SK-MEL-5 (cell line): ENCODE results near the gene MED16. TPM values are rescaled to one million over a fixed set of nuclear protein-coding genes. Genes with fewer than 3 reads are reported as not detected.
"Not testable (repeated sequence)": the region's sequence is repeated elsewhere in the genome, so short reads cannot be mapped to it uniquely, and the experiment has no call there.

Experiments used
- DNase-seq: peaks from one replicate; pipeline ENCODE4 v3.0.0-alpha.2; 2016; ENCODE audit warnings: low read depth, low spot score
- in situ Hi-C: cut with HindIII; loops from 2 replicates; pipeline ENCODE4 v1.10.0; 2016; ENCODE audit warnings: low sequenced_read_pairs, high pct_unique_total_duplicates, low pct_unique_long_range_greater_than_20kb
- total RNA-seq: library from RNA; depleted of rRNA; stranded (reverse); fragments of >200 nt; shearing (Covaris generic); gene quantifications from 2 replicates; pipeline ENCODE4 v1.2.3, GENCODE V29; 2014

The MED16 gene
- total RNA-seq, 1 experiment from 2014 or later, result 3.9 TPM

DNA sequence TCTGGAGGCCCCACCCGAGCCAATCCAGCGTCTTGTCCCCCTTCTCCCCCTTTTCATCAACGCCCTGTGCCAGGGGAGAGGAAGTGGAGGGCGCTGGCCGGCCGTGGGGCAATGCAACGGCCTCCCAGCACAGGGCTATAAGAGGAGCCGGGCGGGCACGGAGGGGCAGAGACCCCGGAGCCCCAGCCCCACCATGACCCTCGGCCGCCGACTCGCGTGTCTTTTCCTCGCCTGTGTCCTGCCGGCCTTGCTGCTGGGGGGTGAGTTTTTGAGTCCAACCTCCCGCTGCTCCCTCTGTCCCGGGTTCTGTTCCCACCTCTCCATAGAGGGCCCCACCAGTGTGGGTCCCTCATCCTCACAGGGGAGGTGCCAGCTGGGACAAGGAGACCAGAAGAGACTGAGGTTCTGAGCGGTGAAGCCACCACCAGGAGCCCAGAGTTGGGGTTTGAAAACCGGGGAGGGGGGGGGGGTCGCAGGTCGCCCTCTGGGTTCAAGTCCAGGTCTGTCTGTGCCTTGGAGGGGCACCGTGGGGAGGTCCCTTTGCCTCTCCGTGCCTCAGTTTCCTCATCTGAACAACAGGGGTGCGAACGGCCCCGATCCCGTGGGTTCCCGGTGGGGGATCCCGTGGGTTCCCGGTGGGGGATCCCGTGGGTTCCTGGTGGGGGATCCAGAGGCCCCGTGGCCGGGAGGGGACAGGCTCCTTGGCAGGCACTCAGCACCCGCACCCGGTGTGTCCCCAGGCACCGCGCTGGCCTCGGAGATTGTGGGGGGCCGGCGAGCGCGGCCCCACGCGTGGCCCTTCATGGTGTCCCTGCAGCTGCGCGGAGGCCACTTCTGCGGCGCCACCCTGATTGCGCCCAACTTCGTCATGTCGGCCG lies 40.6 kb downstream of the MED16 start, which contains the start of gene ELANE:
Gene ELANE, plus strand, starts transcription at position 168 of the 878 bp plus-strand sequence. Its CDS starts 26 bp downstream, at position 194.
- no peak for DNase-seq
- in situ Hi-C loops, result no loop called here

DNA sequence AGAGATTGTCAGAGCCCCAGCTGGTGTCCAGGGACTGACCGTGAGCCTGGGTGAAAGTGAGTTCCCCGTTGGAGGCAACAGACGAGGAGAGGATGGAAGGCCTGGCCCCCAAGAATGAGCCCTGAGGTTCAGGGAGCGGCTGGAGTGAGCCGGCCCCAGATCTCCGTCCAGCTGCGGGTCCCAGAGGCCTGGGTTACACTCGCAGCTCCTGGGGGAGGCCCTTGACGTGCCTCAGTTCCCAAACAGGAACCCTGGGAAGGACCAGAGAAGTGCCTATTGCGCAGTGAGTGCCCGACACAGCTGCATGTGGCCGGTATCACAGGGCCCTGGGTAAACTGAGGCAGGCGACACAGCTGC lies 42.0 kb downstream of the MED16 start:
- in situ Hi-C loops, result no loop called here

DNA sequence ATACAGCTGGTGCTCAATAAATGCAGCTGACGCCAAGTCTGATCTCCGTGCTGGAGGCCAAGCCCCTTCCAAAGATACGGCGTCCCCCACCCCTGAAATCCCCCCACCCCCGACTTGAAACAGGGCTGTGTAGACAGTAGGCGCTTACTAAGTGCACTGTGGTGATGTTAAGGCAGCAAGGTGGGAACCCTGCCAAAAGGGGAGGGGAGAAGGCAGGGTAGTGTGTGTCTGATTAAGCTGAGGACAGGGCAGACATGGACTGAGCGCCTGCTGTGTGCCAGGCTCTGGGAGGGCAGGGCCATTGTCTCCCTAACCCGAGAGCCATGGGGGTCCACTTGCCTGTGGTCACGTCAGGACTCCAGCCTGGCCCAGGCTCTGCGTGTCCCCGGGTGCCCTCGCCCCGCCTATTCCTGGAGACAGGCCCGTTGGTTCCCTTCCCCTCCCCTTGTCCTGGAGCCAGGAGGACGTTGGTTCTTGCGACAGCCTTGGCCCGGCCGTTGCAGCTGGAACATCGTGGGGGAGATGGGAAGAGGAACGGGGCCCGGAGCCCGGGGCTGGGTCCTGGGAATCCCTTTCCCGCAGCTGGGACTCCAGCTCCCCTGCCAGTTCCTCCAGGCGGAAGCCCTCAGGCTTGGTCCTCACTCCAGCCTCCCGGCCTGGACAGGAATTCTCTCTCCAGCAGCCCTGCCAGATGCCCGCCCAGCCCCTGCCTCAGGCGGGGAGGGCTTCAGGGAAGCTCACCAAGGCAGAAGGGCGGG lies 42.6 kb downstream of the MED16 start:
- DNase-seq, result no peak
- in situ Hi-C loops, result no loop called here

More for the DNA sequence above, 42.0 kb downstream of the MED16 start:
- no peak for DNase-seq

DNA sequence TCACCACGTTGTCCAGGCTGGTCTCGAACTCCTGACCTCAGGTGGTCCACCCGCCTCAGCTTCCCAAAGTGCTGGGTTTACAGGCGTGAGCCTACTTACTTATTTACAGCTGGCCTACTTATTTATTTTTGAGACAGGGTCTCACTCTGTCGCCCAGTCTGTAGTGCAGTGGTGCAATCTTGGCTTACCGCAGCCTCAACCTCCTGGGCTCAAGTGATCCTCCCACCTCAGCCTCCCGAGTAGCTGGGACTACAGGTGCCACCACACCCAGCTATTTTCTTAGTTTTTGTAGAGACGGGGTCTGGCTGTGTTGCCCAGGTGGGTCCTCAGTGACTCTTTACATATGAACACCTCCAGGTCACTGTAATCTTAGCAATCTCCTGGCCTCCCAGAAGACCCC lies 43.8 kb downstream of the MED16 start:
- DNase-seq, in situ Hi-C loops: not testable (repeated sequence)

DNA sequence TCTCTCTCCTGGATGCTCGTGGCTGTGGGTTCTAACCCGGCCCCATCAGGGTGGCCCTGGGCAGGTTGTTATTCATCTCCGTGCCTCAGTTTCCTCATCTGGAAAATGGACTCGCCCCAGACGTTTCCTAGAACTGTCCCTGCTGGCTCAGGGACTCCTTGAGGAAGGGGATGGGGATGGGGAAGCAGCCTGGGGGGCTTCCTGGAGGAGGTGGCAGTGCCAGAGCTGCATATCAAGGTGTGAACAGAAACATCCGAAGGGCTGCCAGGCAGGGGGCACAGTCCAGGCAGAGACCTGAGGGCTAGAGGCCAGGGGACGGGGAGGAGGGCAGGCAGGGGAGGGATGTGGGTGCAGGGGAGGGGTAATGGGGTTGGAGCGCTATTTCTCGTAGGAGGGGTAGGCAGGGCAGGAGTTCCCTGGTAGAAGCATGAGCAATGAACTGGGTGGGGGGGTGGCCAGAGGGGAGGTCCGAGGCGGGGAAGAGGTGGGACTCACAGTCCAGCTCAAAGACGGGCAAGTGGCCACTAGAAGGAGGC lies 44.5 kb downstream of the MED16 start:
- DNase-seq, result no peak
- in situ Hi-C loops, result no loop called here

DNA sequence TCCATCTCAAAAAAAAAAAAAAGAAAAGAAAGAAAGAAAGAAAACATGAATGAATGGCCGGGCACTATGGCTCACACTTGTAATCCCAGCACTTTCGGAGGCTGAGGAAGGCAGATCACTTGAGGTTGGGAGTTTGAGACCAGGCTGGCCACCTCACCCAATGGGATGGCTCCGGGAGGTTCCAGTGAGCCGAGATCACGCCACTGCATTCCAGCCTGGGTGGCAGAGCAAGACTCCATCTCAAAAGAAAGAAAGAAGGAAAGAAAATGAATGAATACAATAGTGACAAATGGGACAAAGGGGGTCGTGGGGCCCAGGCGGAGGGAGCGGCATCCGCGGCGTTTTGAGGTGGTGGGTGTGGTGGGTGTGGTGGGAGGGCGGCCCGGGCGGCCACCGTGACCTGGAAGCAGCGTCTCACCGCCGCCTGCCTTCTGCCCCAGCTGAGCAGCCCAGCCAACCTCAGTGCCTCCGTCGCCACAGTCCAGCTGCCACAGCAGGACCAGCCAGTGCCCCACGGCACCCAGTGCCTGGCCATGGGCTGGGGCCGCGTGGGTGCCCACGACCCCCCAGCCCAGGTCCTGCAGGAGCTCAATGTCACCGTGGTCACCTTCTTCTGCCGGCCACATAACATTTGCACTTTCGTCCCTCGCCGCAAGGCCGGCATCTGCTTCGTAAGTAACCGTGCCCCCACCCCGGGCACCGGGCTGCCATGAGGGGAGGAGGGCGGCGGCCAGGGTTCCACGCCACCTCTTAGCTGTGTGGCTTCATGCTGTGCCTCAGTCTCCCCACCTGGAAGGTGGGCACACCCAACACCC lies 47.1 kb downstream of the MED16 start:
- no peak for DNase-seq
- in situ Hi-C loops, result no loop called here

DNA sequence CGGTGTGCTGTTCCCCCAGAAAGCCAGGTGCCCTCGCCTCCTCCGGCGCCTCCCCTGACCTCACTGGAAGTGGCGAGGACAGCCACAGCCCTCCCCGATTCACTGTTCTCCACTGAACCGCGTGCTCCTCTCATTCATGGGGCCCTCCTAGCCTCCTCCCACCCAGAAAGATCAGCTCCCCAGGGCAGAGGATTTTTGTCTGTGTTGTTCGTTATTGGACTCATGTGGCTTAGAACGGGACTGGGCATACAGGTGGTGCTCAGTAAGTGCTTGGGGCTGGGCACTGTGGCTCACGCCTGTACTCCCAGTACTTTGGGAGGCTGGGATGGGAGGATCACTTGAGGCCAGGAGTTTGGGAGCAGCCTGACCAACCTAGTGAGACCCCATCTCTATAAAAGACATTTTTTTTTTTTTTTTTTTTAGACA lies 48.4 kb downstream of the MED16 start:
- DNase-seq, result no peak
- in situ Hi-C loops, result no loop called here

DNA sequence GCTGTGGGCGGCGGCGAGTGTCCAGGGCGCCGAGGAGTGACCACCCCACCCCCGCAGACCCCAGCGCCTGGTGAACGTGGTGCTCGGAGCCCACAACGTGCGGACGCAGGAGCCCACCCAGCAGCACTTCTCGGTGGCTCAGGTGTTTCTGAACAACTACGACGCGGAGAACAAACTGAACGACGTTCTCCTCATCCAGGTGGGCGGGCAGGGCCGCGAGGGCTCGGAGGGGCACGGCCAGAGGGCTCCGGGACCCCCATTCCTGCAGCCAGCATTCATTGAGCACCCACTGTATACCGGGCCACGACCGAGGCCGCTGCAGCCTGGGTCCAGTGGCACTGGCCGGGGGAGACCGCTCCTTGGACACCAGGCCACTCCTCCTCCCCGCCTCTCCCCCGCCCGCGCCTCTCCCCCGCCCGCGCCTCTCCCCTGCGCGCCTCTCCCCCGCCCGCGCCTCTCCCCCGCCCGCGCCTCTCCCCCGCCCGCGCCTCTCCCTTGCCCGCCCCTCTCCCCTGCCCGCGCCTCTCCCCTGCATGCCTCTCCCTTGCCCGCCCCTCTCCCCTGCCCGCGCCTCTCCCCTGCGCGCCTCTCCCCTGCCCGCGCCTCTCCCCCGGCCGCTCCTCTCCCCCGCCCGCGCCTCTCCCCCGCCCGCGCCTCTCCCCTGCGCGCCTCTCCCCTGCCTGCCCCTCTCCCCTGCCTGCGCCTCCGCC lies 49.0 kb downstream of the MED16 start:
- in situ Hi-C loops, result no loop called here
- no peak for DNase-seq

DNA sequence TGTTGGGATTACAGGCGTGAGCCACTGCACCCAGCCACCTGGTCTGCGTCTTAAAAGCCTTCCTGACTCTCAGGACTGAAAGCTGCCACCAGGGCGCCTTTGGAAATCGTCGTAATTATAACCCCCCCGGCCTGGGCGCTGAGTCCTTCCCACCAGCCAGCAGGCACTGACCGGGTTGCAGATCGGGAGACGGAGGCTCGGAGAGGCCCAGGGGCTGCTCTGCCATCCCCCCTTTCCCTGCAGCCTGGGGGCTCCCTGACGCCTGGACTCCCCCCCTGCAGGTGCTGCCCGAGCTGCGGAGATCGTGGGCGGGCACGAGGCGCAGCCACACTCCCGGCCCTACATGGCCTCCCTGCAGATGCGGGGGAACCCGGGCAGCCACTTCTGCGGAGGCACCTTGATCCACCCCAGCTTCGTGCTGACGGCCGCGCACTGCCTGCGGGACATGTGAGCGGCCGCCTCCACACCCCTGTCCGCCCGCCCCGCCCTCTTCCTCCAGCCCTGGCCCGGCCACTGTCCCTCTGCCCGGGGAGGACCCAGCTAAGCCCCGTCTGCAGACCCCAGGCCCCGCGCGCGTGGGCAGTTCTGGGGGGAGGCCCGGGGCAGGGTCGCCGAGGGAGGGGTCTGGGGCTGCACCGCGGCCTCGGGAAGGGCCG lies 49.7 kb downstream of the MED16 start:
- DNase-seq, result no peak
- in situ Hi-C loops, result no loop called here

DNA sequence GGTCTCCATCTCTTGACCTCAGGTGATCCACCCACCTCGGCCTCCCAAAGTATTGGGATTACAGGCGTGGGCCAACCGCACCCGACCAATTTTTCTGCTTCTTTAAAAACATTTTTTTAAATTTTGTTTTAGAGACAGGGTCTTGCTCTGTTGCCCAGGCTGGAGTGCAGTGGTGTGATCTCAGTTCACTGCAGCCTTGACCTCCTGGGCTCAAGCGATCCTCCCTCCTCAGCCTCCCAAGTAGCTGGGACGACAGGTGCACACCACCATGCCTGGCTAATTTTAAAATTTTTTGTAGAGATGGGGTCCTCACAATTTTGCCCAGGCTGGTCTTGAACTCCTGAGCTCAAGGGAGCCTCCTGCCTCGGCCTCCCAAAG lies 50.2 kb downstream of the MED16 start:
- DNase-seq, in situ Hi-C loops: not testable (repeated sequence)

DNA sequence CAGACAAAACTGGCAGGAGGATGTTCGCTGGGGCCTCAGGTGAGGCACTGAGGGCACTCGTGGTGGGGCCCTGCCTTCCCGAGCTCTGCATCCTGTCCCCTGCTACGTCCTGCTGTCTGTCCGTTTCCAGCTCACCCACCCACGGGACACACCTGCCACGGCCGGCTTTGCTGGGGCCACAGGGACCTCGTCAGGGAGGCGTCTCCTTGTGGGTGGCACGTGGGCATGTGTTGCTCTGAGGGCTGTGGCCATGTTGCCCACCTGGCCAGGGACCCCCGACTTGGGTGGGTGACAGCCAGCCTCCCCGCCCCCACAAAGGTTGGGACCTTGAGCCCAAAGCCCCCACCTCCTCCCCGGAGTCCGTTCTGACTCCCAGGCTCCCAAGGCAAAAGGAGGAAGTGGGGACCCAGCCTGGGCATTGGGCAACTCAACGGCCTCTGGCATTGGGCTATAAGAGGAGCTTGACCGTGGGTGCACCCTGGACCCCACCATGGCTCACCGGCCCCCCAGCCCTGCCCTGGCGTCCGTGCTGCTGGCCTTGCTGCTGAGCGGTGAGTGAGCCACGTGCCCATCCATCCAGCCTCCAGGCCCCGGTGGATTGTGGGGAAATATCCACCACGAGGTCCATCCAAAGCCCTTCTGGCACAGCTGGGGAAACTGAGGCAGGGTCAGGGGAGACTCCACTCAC lies 52.3 kb downstream of the MED16 start, which contains the start of gene PRTN3:
Gene PRTN3, plus strand, starts transcription at position 481 of the 688 bp plus-strand sequence. Its CDS starts 10 bp downstream, at position 491.
- no peak for DNase-seq
- in situ Hi-C loops, result no loop called here

DNA sequence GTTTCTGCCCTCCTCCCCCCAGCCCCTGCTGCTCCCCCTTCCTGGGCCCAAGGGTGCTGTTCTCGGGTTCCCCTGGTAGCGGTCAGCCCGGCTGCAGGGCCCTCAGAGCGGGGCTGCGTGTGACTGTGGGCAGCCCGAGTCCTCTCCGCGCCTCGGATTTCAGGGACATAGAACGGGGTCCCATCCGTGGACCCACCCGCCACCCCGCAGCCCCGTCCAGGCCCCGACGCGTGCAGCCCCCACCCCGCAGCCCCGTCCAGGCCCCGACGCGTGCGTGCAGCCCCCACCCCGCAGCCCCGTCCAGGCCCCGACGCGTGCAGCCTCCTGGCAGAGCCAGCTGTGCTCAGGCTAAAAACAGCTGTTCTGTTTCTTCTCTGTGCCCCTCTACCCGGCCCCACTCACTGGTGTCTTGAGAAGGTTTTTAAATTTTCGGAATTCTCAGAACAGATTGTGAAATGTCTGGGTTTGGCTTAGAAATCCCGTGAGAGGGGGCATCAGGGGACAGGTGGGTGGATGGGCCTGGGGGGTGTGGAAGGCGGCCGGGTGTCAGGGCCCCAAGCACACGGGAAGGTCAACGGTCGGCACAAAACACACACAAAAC lies 57.7 kb downstream of the MED16 start:
- in situ Hi-C loops, result no loop called here
- no peak for DNase-seq

DNA sequence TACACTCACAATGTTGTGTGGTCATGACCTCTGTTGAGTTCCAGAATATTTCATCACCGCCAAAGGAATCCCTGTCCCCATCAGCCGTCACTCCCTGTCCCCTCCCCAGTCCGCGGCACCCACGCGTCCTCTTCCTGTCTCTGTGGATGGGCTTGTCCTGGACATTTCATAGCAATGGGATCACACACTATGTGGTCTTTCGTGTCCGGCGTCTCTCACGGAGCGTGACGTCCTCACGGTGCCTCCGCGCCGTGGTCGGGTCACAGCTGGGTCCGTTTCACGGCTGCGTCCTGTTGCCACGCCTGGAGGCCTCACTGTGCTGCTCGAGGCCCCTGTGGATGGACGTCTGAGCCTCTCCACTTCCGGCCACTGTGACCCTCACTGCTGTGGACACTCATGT lies 58.8 kb downstream of the MED16 start:
- no peak for DNase-seq

DNA sequence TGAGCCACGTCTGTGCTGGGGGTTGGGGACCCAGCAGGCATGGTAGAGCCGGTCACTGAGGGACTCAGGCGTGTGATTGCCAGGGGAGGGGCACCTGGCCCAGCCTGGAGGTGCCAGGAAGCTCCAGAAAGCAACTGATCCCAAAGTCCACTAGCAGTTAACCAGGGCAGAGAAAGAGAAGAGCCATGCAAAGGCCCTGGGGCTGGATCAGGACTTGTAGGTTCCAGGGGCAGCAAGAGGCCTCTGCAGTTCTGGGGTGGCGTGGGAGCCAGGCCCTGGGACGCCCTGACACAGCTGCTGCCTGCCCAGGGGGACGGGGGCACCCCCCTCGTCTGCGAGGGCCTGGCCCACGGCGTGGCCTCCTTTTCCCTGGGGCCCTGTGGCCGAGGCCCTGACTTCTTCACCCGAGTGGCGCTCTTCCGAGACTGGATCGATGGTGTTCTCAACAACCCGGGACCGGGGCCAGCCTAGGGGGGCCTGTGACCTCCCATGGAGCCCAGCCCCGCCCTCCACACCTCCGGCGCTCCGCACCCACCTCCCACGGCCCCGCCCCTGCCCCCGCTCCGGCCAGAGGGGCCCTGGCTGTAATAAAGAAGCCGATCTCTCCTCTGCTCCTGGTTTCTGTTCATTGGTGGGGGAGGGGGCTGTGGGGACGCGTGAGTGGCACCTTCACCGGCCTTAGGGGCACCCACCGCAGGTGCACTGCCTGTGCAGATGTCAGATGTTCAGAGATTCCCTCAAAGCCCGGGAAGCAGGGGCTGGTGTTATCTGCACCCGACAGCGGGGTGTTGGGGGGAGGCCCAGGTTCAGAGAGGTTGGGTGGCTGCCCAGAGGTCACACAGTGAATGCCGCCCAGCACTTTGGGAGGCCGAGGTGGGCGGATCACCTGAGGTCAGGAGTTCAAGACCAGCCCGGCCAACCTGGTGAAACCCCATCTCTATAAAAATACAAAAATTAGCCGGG lies 61.3 kb downstream of the MED16 start:
- DNase-seq, result no peak
- in situ Hi-C loops, result no loop called here

More for the DNA sequence above, 58.8 kb downstream of the MED16 start:
- in situ Hi-C loops, result no loop called here
